ENCODE results near the gene NPAS3.

Gene NPAS3

DNA sequence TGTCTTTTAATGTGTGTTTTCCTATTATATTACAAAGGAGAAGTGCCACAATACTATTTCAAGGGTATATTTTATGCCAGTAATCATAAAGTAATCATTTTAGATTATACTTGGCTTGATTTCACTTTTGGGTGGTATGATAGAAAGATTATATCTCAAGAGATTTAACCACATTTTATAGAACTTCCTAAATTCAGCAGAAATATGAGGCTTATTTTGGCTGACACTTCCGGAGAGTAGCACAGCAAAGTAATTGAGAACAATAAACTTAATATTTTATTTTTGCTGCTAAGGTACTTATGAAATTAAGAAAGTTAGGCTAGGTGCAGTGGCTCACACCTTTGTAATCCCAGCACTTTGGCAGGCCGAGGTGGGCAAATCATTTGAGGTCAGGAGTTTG is 319.1 kb downstream of the NPAS3 start:
- no peak for DNase-seq (ENCODE audit: low read depth)

DNA sequence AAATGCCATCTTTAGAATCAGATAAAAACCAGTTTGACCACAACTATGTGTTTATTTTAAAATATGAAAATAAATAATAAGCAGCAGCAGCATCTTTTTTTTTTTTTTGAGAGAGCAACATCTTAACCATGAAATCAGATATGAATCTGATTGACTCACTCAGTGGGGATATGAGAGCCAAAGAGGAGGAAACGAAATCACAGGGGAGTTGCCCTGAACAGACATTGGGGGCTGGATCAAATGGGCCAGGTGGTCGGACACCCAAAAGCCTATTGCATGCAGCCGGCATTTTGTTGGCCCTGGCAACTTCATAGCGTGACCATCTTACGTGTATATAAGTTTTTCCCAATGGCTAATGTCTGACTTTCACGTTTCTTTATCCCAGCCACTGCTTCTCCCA is 321.1 kb downstream of the NPAS3 start:
- no peak for DNase-seq (ENCODE audit: low read depth)

DNA sequence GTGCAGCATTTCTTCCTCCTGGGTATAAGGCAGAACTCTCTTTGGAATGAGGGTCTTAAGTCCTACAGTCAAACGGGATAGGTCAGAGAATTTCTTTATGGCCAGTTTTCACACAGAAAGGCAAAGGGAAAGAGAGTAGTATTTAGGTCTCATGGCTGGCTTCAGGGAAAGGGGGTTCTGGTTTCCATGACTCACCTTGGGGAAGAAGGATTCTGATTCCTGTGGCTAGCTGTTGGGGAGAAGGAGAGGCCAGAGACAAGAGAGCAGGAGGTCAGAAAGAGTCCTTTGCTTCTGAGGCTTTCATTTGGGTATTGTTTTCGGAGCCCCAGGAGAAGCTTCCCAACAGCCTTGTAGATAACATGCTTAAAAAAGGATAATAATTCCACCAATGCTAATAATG is 332.5 kb downstream of the NPAS3 start:
- no peak for DNase-seq (ENCODE audit: low read depth)

DNA sequence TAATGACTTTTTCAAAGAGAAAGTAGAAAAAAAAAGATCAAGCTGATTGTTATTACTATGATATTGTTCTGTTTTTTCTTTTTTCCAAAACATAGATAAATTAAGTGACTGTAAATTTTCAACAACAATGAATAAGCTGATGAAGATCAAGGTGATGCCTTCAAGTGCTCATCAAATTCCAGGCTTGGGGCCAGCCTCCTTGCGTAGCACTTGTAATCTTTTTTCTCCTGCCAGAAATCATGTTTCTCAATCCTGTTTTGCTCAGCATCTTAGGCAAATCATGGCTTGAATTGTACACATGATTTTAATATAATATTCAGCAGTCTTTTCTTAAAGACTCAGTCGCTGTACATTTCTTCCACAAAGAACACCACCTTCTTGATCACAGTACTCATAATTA is 333.2 kb downstream of the NPAS3 start:
- no peak for DNase-seq (ENCODE audit: low read depth)

DNA sequence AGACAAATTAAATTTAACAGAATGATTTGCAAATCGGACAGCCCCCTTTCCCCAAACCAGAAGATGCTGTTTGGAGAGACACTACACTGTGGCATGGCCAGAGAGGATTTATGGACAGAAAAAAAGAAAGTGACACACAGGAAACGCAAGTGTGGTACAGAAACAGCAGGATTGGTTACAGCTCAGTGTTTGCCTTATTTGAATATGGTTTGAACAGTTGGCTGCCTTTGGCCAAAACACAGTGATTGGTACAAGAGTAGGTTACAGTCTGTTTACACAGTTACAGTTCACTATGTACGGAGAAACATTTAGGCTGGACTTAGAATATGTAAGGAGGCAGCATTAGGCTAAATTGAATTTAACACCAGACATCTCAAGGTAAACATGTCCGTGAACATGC is 335.3 kb downstream of the NPAS3 start:
- DNase-seq (ENCODE audit: low read depth) = no peak

DNA sequence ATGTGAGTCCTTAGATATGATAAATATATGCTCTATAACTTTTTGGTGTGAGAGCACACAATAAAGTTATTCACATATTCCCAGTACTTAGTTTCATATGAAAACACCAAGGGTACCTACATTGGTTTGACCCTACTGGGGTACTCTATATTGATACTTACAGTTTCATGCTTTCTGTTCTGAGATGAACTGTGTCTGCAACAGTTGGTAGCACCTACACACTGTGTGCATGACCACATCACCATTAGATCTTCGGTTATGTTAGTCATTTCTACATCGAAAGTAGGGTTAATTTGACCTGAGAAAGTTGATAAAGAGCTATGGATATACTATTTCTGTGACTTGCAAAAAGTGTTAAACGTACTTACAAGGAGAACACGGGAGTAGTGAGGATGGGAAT is 337.2 kb downstream of the NPAS3 start:
- DNase-seq (ENCODE audit: low read depth) = no peak

DNA sequence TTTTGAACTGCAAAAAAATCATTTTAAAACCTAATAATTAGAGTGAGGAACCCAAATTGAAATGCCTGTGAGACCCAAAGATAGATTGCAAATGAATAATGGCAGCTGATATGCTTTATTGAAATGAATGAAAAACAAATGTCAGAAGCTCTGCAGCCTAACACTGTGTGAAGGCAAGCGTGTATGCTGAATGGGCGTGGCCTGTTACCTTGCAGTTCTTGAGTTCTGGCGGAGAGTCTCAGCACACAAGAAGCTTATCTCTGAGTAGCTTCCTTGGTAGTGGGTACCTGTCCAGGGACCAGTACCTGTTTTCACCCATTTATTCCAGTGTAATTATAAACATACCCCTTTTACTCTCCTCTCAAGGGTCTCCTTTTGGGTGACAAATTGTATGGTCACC is 341.2 kb downstream of the NPAS3 start:
- no peak for DNase-seq (ENCODE audit: low read depth)

DNA sequence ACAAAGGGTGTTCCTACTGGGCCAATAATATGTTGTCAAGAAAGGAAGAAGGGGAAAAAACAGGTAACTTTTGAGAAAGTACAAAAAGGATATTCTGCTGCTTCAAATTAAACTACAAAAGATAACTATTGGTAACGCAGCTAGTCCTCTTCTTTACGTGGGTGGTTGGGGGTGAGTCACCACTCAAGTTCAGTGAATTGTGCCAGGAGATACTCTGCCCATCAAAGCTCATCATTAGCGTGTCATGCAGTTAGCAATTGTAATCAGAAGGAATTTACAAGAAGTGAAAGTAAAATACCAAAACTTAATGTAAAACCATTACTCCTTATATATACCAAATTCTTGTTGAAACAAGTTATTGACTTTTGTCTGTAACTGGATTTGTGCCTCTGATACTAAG is 342.0 kb downstream of the NPAS3 start:
- DNase-seq (ENCODE audit: low read depth) = no peak

DNA sequence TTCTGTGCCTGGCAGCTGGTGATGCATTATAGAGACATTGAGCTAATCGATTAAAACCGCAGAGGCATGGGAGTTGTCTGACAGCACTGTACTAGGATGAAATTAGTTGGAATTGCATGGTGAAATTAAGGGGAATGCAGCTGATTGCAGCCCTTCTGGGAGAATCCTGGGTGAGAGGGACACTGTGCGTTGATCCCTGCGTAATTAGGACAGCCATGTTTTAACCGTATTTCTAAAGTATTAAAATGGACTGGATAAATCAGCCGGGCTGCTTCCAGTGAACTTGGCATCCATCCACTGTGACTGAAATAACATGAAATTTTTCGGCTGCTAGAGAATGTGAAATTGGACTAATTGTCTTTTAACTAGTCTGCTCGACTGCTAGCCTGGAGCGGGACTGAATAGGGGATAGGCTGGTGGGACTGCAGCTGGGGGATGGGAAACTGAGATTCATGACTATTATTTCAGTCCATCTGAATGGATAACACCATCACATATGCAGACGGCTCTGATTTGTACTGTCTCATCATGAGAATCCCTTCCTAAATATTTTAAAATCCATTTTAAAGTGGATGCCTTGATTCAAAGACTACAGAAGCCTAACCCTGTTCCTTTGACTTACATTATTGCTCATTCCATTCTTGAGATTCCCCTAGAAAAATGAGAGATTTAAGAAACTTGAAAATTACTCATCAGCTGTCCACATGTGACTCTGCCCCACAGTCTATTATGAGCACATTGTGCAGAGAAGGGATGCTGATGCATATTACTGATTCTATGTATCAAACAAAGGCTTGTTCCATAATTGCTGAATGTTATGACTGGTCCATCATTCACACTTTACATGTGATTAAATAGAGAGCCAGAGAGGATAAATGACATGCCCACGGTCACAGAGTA is 343.9 kb downstream of the NPAS3 start:
- no peak for DNase-seq (ENCODE audit: low read depth)

DNA sequence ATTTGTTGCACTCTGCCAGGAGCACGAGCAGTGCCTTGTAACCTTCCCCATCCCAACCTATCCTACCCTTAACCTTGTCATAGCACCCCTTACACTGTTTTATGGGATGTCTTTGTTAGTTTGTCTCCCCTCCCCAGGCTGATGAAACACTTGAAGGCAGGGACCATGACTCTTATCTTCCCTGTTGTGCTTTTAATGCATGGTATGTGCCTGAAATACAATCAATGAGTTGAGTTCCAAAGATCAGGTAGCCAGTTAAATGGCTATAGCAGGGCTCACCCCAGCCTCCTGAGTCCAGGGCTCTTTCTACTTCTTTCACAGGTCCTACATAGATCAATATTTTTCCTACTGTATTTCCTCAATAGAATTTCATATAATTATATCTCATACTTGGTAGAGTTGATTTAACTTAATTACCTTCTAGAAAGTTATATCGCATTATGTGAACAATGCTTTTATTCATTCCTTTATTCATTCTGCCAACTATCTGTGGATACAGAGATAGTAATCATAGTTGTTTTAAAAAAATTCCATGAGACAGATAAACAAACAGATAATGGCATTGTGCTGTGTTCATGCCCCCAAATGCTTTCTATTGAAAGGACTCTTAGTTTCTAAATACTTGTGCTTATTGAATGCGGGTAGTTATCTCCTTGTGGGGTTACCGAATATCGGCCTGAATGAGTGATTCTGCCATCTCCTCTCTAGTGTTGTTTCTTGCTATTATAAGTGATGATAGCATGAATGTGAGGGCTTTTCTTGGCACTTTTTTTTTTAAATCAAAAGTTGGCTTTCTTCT is 347.4 kb downstream of the NPAS3 start:
- DNase-seq (ENCODE audit: low read depth) = no peak

DNA sequence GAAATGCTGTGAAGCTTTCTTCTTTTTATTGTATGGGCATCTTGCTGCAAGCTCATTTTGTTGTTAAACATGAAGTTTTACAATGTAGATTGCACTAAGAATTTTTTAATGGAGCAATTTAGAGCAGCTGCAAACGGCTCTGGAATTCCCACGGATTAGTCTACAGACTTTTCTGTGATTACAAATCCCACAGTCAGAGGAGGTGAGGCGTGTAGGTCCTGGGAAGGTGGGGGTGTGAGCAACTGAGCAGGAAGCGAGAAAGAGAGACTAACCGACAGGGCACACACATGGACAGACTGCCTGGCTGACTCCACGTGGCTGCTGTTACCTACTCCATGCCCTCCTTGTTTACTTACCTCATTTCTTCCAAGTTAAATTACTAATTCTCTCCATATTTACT is 348.5 kb downstream of the NPAS3 start:
- DNase-seq (ENCODE audit: low read depth) = no peak

DNA sequence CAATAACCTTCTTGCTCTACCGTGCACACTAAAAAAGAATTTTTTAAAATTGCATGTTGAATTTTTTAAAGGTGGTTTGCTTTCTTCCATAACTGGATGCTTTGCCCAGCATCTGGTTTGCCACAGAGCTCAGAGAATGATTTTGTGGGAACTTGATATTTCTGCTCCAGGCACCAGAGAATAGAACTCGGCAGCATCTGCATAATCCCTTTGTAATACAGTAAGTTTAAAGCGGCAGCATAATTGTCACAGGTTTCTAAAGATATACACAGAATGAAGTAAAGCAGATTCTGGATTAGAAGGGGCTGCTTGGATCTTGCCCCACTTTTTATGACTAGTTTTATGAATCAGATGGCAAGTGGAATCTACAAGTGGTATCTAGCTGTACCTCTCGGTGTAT is 352.0 kb downstream of the NPAS3 start:
- no peak for DNase-seq (ENCODE audit: low read depth)

DNA sequence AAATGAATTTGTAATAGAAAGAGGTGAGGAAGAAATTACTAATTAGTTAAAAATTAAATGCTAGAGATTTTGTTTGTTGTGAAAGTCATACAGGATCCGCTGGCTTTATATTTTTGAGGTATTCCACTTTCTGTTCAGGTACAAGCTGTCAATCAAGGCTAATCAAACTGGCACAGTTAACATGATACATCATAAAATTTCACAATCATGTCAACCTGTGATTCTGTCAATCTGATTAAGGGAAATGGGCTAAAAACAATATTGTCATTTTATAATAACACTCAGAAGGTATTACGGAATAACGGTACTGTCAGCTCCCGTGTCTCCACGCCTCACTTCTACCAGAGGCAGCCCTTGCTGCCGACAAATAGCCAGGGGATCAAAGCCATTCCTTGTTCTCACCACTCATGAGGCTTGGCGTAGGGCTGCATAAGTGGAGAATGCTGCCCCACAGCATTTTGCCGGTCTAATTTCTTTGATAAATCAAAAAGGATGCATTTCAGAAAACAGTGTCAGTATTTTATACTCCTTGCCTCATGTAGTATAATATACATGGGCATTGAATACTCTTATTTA is 352.9 kb downstream of the NPAS3 start:
- no peak for DNase-seq (ENCODE audit: low read depth)

DNA sequence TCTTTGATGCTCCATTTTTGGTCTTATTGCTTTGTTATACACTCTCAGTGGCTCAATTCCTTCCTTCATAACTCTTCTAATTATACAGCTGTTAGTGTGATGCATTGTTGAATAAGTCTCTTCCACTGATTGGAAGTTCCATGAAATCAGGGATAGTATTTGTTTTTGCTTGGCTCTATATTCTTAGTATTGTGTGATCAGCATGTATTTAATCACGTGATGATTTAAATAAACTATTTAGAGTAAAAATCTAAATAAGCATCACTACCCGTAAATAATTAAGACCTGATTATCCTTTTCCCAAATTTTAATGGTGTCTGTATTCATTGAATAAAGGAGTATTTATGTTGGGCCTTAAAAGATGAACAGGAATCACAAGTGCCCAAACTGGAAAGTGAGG is 355.7 kb downstream of the NPAS3 start:
- no peak for DNase-seq (ENCODE audit: low read depth)

DNA sequence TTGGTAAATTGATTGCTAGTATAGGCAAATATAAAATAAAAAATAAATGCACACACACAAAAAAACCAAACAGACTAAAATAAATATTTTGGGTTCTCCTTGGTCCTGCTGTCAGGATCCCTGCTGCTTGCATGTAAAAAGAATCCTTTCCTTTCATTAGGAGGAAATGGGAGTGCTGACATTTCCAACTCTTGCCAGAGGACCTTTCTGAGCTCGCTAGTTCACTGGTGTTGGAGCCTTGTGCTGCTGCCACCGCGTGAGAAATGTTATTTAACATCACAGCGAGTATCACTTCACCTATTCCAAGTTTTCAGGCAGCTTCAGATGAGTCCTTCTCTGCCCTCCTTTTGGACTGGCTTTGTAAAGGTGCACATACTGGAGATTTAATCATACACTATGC is 358.9 kb downstream of the NPAS3 start:
- no peak for DNase-seq (ENCODE audit: low read depth)

DNA sequence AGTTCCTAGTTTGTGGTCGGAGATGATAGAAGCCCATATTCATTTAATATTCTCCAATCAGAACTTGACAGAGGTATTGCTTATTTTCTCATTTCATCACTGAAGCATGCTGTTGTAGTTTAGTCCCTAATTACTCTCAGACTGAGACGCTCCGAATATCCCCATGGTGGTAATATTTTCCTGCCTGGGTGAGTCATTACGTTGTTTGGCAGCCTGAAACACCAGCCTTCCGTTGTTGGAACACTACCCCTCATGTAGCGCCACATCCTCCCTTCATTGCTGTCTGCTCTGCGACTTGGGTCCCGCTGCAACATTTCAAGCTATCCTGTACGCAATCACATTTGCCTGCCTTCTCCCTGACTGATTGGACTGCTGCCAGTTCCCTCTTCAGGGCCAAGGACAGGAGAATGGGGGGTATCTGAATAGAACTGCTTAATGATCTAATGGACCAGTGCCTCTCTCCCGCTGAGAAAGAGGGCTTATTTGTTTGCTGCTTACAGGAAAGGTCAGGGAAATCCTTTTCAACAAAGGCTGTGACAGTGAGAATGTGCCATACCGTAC is 369.1 kb downstream of the NPAS3 start:
- no peak for DNase-seq (ENCODE audit: low read depth)

DNA sequence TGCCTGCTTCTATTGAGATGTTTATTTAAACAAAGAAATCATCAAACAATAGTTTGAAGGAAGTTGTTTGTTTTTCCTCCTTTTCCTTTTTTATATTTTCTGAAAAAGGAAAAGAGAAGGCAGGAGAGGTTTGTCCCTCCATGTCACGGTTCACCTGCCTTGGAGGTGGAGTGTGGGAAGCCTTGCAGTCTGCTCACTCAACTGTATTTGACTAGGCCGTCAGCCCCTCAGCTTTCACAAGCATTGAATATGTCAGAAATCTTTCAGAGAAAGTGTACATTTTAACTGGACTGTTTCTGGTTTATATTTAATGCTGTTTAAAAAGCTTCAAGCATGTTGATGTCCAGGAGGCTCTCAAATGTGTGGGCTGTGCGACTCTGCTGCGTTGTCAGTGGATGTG is 370.4 kb downstream of the NPAS3 start:
- no peak for DNase-seq (ENCODE audit: low read depth)

DNA sequence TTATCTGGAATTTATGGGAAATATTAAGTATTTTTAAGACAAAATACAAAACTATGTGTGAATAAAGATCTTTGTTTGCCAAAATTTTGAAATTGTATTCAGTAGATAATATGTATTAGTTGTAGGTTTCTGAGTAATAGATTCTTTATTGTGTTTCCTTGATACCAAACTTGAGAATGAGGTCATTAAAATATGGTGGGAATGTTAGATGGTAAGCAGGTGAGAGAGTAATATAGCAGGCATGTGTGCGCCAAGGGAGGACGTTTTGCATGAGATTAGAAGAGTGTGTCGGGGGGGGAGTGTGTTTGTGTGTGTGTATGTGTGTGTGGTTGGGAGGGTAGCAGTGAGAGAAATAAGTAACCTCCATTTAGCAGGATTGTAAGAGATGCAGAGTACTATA is 376.5 kb downstream of the NPAS3 start:
- DNase-seq (ENCODE audit: low read depth) = no peak

DNA sequence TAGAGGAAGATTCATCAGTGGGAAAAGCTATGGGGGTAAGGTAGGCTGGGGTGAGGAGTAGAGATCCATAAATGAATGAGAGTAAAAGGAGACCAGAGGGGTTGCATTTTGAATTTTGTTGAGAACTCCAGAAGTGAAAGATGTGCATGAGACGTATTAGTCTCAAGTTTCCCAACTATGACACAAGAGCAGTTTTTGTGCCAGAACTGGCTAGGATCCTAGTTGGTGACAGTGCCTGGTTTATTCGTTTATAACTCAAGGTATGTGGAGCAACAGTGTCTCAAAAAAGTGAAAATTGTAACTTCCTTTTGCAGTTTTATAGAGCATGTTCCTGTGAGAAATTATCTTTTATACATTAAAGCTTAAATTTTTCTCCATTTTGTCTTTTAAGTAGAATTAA is 377.0 kb downstream of the NPAS3 start:
- no peak for DNase-seq (ENCODE audit: low read depth)

DNA sequence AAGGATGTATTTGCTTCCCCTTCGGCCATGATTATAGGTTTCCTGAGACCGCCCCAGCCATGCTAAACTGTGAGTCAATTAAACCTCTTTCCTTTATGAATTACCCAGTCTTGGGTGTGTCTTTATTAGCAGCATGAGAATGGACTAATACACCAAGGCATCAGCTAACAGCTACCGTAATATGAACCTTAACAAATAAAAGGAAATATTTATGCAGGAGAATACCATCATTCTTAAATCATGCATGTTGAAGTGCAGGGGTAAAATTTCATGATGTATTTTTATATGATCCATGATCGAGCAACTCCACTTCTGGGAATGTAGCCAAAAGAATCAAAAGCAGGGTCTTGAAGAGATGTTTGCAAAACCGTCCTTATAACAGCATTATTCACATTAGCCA is 379.0 kb downstream of the NPAS3 start:
- no peak for DNase-seq (ENCODE audit: low read depth)

DNA sequence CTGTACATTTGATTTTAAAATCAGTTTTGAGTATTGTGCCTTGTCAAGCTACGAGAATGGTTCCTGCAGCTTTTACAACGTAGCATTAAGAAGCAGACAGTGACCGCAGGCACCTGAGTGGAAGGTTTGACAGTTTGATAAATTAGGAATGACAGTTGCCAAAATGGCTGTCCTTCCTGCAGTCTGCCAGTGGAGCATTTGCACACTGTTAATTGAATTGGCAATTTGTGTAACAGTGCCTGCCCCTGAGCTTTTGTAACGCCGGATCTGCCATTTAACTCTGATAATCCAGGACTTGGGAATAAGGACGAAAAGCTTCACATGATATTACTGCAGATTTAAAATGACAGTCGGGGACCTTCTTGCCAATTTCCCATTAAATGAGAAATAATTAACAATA is 385.3 kb downstream of the NPAS3 start:
- DNase-seq (ENCODE audit: low read depth) = no peak

DNA sequence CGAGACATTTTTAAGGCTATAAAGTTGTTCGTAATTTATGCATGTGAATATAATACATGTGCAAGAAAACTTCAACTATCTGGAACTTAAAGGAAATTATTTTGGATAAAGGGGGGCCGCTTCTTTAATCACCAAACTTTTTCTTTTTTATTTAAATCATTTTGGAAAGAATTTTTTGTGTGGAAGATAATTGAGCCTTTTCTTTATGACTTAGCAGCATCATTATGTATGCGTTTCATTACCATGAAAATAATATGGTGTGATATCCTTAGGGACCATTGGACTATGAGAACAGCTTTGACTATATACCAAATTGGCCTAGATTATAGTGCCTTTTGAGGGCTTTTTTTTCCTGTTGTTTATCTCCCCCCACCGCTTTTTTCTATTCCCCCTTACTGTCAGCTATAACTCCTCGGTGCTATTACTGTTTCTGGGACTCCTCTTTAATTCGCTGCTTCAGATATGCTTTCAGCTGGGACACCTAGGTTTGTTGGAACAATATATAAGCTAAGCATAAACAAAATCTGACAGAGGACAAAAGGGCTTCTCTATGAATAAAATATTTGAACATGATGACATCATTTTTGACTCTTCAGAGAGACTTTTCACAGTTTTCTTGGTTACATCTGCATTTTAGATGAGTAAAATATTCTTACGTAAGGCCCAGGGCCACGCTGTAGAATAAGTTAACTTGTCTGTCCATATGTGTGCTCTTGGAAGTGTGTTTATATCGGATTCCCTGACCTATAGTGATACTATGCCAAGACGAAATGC is 392.7 kb downstream of the NPAS3 start:
- no peak for DNase-seq (ENCODE audit: low read depth)
